G401 (cell line): ENCODE results near the gene MESD. TPM values are rescaled to one million over a fixed set of nuclear protein-coding genes. Genes with fewer than 3 reads are reported as not detected.
A peak's percentile ranks its signal among the peaks of the same experiment; 100 is the strongest.

Source experiments
- DNase-seq: peaks from one replicate; pipeline ENCODE4 v3.0.0-alpha.2; 2015; ENCODE audit warnings: low spot score
- in situ Hi-C: cut with HindIII; loops from 2 replicates; pipeline ENCODE4 v1.10.0; 2016; ENCODE audit warnings: low sequenced_read_pairs, mixed read lengths
- total RNA-seq: library from RNA; depleted of rRNA; stranded (reverse); fragments of >200 nt; shearing (Covaris generic); gene quantifications from 2 replicates; pipeline ENCODE4 v1.2.3, GENCODE V29; 2014

Gene MESD
- total RNA-seq, 1 experiment from 2014 or later: 25.1 TPM

DNA sequence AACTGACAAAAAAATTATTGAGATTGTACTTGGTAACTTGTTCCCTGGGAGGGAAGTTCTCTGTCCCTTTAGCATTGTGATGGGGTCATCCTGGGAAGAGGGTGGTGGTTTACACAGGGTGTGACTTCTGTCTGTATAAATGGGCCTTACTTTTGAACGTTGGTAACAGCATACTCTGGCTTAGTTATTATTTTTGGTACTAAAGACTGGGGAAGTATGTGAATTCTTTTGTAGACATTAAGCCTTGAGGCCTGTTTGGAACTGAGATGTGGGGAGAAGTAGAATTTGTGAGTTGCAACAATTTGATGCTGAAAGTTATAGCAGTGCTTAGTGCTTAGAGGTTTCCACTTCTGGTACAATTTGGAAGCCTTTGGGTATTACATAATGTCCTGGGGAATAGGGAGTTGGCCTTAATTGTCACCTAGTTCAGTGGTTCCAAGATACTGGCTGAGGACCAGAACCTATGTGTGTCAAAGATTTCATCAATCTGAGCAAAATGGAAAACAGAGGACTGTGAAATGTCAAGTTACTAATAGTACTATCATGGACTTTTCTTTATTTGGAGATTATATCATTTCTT, 27.0 kb upstream of the MESD start:
- DNase-seq: peak; percentile 70
- in situ Hi-C loops: no loop called here

DNA sequence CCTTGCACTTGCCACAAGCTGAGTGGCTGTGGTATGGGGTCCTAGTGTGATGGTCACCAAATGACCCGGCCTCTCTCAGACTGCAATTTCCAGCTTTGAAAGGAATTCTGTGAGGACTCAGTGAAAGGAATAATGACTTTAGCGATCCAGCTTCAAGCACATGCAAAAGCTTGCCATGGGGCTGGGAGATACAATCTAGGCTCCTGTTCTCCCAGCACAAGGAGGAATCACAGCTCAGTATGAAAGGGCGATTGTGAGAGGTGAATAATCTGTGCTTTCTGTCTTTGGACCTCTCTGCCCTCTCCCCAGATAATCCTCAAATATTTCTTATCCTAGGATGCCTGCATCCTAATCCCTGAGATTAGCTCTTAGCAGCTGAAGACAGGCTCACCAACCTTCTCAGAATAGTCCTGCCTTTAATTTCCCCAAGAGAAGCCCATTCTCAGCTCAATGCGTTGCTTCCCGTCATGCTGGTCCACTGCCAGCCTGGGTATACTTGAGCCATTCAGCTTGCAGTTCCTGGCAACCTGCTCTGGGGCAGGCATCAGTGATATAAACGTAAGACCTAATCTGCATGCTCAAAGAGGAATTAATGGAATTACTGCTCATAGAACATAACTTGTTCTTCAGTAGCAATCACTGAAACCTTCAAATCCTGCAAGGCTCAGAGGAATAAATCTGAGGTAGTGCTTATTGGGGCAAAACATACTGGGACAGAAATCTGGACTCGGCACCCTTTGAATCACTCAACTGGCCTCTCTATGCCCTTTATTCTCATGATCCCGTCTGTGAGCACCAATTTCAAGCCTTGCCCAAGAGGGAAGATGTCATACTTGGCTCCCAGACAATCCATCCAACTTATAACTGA, 26.2 kb upstream of the MESD start:
- in situ Hi-C loops: no loop called here
- DNase-seq: peak; percentile 88

GRCh38 chr15:81014446-81015093, 25.0 kb upstream of the MESD start:
- in situ Hi-C loops: no loop called here

GRCh38 chr15:81013396-81013929, 23.8 kb upstream of the MESD start:
- peak; percentile 69 for DNase-seq
- in situ Hi-C loops: no loop called here

More at GRCh38 chr15:81014446-81015093, 25.0 kb upstream of the MESD start:
- DNase-seq: peak; percentile 80

DNA sequence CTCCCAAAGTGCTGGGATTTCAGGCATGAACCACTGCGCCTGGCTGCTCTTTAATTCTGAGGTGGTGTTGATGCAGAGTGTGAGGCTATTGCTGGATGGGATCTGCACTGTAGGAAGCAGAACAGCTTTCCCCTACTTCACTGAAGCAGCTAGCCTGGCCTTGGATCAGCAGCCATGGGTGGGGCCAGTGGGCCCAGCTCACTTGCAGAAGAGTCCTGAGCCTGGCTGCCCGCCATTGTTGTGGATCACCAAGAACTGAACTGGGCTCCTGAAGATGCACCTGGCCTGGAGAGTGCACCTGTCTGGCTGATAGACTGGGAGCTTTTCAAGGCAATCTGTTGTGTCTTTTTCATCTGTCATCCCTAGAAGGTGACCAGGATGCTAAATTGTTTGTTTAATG, 23.0 kb upstream of the MESD start:
- peak; percentile 42 for DNase-seq
- in situ Hi-C loops: no loop called here

GRCh38 chr15:81011593-81011992, 22.0 kb upstream of the MESD start:
- no peak for DNase-seq
- in situ Hi-C loops: no loop called here

- DNase-seq: peak; percentile 79
- in situ Hi-C loops: no loop called here
Measured at GRCh38 chr15:81010086-81010485, 20.5 kb upstream of the MESD start.

- DNase-seq: peak; percentile 45
- in situ Hi-C loops: no loop called here
Measured at GRCh38 chr15:81008312-81008711, 18.7 kb upstream of the MESD start.

DNA sequence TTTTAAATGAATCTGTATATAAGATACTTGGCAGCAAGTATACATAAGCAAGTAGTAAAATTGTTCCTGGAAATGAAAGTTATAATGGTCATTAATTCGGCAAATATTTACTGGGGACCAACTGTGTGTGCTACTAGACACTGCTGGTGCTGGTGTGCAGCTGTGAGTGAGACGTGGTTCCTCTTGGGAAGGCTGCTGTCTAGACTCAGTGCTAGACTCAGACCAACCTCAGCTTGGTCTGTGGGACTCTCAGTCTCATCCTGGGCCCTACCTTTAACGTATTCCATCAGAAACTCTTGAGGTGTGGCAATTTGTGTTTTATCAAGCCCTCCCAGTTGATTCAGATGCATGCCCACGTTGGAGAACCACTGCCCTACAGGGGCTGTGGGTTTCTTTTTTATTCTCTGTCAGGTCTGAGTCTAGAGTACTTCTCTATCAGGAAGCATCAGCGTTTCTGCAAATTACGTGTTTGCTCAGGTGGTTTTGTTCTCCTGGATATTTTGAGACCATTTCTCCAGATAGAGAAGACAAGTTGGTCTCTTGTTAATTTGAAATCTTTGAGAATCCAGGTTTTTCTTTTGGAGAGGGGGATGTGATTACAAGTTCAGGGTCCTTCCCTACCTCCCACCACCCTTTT, 17.9 kb upstream of the MESD start:
- peak; percentile 45 for DNase-seq
- in situ Hi-C loops: no loop called here

DNA sequence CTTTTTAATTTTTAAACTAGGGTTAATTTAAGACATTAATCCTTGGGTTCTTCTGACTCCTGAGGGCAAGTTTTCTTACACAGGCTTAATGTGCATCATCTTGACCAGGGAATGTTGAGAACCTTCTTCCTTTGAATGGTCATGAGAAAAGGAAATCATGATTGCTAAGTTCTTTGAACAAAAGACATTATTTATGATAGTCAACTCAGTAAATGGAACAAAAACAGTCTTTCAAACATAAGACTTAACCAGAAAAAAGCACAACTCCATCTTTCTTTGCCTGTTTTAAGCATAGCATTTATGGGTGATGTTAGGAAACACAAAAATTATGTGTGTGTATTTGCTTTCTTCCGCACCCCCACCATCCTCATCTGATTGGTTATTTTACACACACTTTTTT, 16.5 kb upstream of the MESD start:
- peak; percentile 36 for DNase-seq
- in situ Hi-C loops: no loop called here

- in situ Hi-C loops: no loop called here
- DNase-seq: no peak
Measured at GRCh38 chr15:81003097-81003350, 13.4 kb upstream of the MESD start.

- no peak for DNase-seq
- in situ Hi-C loops: no loop called here
Measured at GRCh38 chr15:81002331-81003096, 12.9 kb upstream of the MESD start.

DNA sequence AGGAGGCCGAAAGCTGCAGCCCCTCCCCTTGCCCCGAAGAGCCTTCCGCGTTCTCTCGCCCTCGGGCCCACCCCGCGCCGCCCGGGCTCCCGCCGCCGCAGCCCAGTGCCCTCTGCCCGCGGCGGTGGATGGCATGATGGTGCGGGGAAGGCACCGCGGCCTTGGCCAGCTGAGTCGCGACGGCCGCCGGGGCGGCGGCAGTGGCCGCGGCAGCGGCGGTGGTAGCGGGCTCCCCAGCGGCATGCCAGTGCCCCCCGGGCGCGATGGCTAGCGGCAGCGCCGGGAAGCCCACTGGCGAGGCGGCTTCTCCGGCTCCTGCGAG, 12.4 kb upstream of the MESD start:
- in situ Hi-C loops: no loop called here
- no peak for DNase-seq

DNA sequence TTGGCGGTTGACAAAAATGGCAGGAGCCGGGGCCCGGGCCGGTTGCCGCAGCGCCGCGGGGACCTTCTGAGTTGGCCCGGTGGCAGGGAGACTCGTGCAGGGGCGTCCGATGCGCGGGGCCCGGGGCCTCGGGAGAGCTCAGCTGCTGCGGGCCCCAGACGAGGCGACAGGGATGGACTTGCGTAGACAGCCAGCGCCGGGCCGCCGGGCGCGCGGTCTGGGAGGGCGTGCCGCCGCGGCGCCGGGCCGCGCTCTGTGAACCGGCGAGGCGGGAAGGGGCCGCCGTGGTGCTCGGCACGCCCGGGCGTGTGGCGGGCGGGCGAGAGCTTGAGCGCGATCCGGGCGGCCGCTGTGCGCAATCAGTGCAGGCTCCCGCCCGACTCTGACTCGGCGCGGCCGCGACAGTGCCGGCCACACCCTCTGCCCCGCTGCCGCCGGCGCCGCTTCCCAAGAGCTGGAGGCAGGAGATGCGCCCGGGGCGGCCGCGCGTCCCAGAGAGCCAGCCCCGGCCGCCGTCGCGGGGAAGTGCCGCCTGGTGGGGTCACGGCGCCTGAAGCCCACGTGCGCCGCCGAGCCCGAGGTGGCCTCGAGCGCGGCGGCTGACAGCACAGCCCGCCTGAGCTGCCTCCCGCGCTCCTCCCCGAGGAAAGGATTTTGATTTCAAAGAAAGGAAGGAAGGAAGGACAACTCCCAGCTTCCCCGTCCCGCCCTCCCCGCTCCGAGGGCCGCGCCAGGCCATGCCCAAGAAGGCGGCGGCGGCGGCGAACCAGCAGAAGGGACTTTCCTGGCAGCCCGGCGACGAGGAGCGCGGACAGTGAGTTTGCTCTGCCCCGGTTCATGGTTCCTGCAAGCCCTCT, 11.8 kb upstream of the MESD start:
- in situ Hi-C loops: no loop called here
- DNase-seq: peak; percentile 44

- in situ Hi-C loops: no loop called here
- DNase-seq: peak; percentile 90
Measured at GRCh38 chr15:81000624-81001151, 11.1 kb upstream of the MESD start, which contains the start of gene TLNRD1. Gene TLNRD1 (plus strand): TSS chr15:81000923. CDS start chr15:81002272, 1,349 bp downstream.

DNA sequence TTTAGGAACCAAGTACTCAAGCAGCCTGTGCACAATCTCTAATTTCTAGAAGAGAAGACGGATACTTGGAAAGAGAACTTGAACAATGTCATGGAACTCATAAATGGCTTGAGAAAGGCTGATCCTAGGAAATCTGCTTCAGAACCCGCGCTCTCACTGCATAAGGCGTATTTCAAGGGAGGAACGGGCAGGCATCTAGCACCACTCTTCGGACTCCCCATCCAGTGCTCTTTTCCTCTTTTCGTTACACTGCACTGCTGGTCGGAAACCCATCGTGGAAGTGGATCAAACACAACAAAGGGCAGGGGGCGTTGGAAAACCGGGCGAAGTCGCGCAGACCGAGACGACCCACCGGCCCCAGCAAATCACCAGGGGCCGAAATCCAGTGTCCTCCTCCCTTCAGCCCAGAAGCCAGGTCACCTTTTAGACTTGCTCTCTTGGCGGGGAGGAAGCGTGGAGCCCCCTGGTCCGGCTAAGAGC, 10.6 kb upstream of the MESD start:
- DNase-seq: peak; percentile 70
- in situ Hi-C loops: no loop called here

- no peak for DNase-seq
- in situ Hi-C loops: no loop called here
Measured at GRCh38 chr15:80999623-81000036, 10.0 kb upstream of the MESD start.

DNA sequence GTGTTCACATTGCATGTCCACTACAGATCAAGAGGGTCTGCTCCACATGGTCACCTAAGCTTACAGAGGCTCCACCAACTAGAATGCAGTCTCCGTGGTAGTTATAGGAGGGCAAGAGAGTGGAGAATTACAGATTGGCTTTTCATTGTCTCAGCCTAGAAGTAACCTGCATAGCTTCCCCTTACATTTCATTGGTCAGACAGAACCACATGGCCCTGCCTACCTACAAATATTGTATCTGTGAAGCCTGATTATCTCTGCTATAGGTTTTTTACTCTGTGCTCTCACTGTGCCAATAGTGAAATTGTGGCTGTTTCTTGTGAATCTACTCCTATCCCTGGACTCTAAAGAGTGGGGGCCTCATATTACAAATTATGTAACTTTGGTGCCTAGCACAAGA, 8.6 kb upstream of the MESD start:
- in situ Hi-C loops: no loop called here
- no peak for DNase-seq
